CD4-positive, alpha-beta T cell treated with Interleukin-4 for 4 hours (primary cell): ENCODE data around the gene PSEN1.
"Not testable (repeated sequence)": the region's sequence is repeated elsewhere in the genome, so short reads cannot be mapped to it uniquely, and the experiment has no call there.

Experiments used
- DNase-seq: peaks from one replicate; pipeline ENCODE4 v3.0.0-alpha.2; 2020

PSEN1 gene

GRCh38 chr14:73167727-73168126 is 31.4 kb downstream of the PSEN1 start:
- no peak for DNase-seq

GRCh38 chr14:73168274-73168673 is 32.0 kb downstream of the PSEN1 start:
- no peak for DNase-seq

- no peak for DNase-seq
These were observed 32.4 kb downstream of the PSEN1 start for GRCh38 chr14:73168691-73169090.

GRCh38 chr14:73169855-73170254 is 33.5 kb downstream of the PSEN1 start:
- DNase-seq: not testable (repeated sequence)

GRCh38 chr14:73170686-73171085 is 34.4 kb downstream of the PSEN1 start:
- DNase-seq: no peak

GRCh38 chr14:73172500-73172899 is 36.2 kb downstream of the PSEN1 start:
- DNase-seq: no peak

GRCh38 chr14:73173092-73173735 is 36.9 kb downstream of the PSEN1 start:
- DNase-seq: peak; percentile 27

GRCh38 chr14:73176685-73177084 is 40.4 kb downstream of the PSEN1 start:
- DNase-seq: no peak

- no peak for DNase-seq
These were observed 44.1 kb downstream of the PSEN1 start for GRCh38 chr14:73180385-73180805.

GRCh38 chr14:73180969-73181368 is 44.7 kb downstream of the PSEN1 start:
- not testable (repeated sequence) for DNase-seq

- no peak for DNase-seq
These were observed 52.2 kb downstream of the PSEN1 start for GRCh38 chr14:73188501-73188911.

- DNase-seq: no peak
These were observed 53.3 kb downstream of the PSEN1 start for GRCh38 chr14:73189651-73190050.

- DNase-seq: no peak
These were observed 55.1 kb downstream of the PSEN1 start for GRCh38 chr14:73191441-73191840.

GRCh38 chr14:73194306-73194705 is 58.0 kb downstream of the PSEN1 start:
- not testable (repeated sequence) for DNase-seq

GRCh38 chr14:73198253-73198652 is 61.9 kb downstream of the PSEN1 start:
- no peak for DNase-seq

GRCh38 chr14:73203527-73203926 is 67.2 kb downstream of the PSEN1 start:
- no peak for DNase-seq

- no peak for DNase-seq
These were observed 71.3 kb downstream of the PSEN1 start for GRCh38 chr14:73207615-73208014.

GRCh38 chr14:73208390-73208789 is 72.1 kb downstream of the PSEN1 start:
- no peak for DNase-seq

GRCh38 chr14:73208846-73209245 is 72.5 kb downstream of the PSEN1 start:
- no peak for DNase-seq

- no peak for DNase-seq
These were observed 73.6 kb downstream of the PSEN1 start for GRCh38 chr14:73209953-73210352.

GRCh38 chr14:73211251-73212040 is 75.1 kb downstream of the PSEN1 start:
- DNase-seq: no peak

GRCh38 chr14:73216030-73216429 is 79.7 kb downstream of the PSEN1 start:
- no peak for DNase-seq

- DNase-seq: no peak
These were observed 81.1 kb downstream of the PSEN1 start for GRCh38 chr14:73217411-73217810.

- DNase-seq: no peak
These were observed 83.8 kb downstream of the PSEN1 start for GRCh38 chr14:73220061-73220460.

GRCh38 chr14:73220634-73221033 is 84.3 kb downstream of the PSEN1 start:
- DNase-seq: no peak
